GM06990 (cell line): ENCODE measurements around the gene METTL16.
A peak's percentile ranks its signal among the peaks of the same experiment; 100 is the strongest.

Source experiments
- DNase-seq: peaks from one replicate; pipeline ENCODE4 v3.0.0-alpha.2; 2011; ENCODE audit not compliant: insufficient read length; ENCODE audit errors: extremely low read depth
- H3K27me3 ChIP-seq: replicated peaks from 2 replicates; pipeline ENCODE4 v1.6.0; 2011; ENCODE audit warnings: low read length; ENCODE audit not compliant: control insufficient read depth, insufficient read depth
- H3K36me3 ChIP-seq: 2 replicates; pipeline ENCODE4 v1.5.1; 2011; ENCODE audit warnings: low read length; ENCODE audit not compliant: control insufficient read depth, insufficient read depth
- H3K4me3 ChIP-seq: replicated peaks from 2 replicates; pipeline ENCODE4 v1.5.1; 2011; ENCODE audit warnings: low read depth, mild to moderate bottlenecking, control low read depth, low read length
- TF ChIP-seq, protein P1 (sequence below): IDR thresholded peaks from 2 replicates; pipeline ENCODE4 v1.5.1; 2011; ENCODE audit warnings: low read length, control low read depth, mild to moderate bottlenecking, inconsistent platforms; ENCODE audit not compliant: insufficient read depth, poor library complexity, severe bottlenecking

The METTL16 gene

DNA sequence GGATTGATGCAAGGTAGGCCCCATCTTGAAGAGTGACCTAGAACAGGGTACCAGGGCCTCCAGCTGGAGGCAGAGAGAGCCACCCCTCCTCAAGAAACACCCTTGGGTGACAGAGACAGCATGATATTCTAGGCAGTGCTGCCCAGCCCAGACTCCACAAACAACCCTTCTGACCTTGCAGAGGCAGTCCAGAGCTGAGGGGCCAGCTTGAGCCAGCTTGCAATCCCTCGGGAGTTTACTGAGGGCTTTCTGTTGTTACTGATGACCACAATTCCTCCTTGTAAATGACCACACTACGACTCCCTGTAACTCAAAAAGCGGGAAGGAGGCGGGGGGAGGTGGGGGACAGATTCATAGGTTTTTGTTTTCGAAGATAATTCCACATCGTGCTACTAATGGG, 92.2 kb downstream of the METTL16 start:
- H3K4me3 ChIP-seq, result no peak overlapping the region
- no peak for DNase-seq
- H3K27me3 ChIP-seq, result no peaks in the 10 kb centered on the region
- TF ChIP-seq, protein P1, sequence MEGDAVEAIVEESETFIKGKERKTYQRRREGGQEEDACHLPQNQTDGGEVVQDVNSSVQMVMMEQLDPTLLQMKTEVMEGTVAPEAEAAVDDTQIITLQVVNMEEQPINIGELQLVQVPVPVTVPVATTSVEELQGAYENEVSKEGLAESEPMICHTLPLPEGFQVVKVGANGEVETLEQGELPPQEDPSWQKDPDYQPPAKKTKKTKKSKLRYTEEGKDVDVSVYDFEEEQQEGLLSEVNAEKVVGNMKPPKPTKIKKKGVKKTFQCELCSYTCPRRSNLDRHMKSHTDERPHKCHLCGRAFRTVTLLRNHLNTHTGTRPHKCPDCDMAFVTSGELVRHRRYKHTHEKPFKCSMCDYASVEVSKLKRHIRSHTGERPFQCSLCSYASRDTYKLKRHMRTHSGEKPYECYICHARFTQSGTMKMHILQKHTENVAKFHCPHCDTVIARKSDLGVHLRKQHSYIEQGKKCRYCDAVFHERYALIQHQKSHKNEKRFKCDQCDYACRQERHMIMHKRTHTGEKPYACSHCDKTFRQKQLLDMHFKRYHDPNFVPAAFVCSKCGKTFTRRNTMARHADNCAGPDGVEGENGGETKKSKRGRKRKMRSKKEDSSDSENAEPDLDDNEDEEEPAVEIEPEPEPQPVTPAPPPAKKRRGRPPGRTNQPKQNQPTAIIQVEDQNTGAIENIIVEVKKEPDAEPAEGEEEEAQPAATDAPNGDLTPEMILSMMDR, result no peak
- H3K36me3 ChIP-seq, result peaks cover 9% of the 10 kb centered on the region

DNA sequence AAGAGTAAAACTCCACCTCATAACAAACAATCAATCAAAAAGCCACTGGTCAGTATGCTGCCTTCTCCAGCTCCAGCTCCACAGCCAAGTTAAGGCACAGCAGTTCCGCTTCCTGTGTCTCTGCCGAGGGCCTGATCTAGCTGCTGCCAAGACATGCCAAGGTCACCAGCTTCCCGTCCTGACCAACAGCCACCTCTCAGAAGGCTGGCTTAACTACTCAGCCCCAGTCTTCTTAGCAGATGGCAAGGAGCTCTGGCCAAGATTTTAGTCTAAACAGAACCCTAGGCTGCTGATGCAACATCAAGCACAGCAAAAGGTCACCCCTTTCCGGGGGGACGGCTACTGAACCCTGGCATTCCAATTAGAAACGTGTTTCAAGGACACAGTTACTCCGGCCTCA, 93.1 kb downstream of the METTL16 start:
- no peak for DNase-seq
- no peak overlapping the region for H3K4me3 ChIP-seq
- peaks cover 11% of the 10 kb centered on the region for H3K36me3 ChIP-seq
- TF ChIP-seq, protein P1, result no peak
- H3K27me3 ChIP-seq, result no peaks in the 10 kb centered on the region

DNA sequence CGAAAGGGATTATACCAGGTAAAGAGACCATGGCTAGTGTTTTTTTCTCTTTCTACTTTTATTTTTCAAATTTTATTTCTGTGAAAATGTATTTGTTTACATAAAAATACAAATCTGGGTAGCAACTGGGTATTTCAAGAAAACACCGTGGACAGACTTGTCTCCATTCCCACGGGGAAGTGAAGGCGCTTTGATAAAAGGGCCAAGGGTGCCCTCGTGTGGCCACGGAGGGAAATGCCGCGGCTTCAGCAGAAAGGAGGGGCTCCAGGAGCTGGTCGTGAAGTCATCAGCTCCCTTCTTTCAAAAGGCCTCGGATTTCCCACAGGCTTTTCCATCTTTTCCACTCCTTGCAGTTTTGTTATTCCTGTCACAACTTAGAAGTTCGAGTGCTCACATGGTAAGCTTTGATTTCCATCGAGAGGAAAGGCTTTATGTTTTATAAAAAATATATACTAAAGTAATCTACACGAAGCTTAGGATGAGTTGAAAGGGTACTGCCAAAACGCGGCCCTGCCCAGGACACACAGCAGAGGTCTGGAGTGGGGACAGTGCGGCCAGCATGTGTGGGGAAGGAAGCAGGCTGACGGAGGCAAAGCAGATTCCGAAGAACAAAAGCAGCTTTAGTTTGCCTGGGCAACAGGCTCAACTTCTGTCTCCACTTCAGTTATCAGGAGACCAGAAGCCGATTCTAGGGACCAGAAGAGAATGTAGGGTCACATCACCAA, 95.5 kb downstream of the METTL16 start:
- H3K4me3 ChIP-seq, result no peak overlapping the region
- TF ChIP-seq, protein P1, result peak; percentile 95
- DNase-seq, result peak; percentile 75
- peaks cover 10% of the 10 kb centered on the region for H3K36me3 ChIP-seq
- H3K27me3 ChIP-seq, result no peaks in the 10 kb centered on the region

DNA sequence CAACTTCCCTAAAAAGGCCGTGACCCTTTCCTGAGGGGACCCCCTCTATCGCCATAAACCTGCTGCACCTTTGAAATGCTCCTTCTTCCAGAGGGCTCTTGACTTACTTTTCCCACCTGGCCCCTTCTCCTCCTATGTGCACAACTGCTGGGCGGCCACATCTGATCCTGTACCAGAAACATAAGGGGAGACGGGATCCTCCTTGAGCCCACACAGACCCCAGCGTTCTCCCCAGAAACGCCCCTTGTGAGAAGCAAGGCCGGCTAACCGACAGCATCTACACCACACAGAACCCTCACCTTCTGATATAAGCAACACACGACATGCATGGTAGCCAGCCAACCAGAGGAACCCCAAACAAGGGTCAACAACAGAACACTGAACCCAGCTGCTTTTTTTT, 96.6 kb downstream of the METTL16 start:
- no peak for DNase-seq
- Histone ChIP-seq H3K4me3 (no peak overlapping the region), H3K36me3 (peaks cover 10% of the 10 kb centered on the region), H3K27me3 (no peaks in the 10 kb centered on the region)
- TF ChIP-seq, protein P1, result no peak

DNA sequence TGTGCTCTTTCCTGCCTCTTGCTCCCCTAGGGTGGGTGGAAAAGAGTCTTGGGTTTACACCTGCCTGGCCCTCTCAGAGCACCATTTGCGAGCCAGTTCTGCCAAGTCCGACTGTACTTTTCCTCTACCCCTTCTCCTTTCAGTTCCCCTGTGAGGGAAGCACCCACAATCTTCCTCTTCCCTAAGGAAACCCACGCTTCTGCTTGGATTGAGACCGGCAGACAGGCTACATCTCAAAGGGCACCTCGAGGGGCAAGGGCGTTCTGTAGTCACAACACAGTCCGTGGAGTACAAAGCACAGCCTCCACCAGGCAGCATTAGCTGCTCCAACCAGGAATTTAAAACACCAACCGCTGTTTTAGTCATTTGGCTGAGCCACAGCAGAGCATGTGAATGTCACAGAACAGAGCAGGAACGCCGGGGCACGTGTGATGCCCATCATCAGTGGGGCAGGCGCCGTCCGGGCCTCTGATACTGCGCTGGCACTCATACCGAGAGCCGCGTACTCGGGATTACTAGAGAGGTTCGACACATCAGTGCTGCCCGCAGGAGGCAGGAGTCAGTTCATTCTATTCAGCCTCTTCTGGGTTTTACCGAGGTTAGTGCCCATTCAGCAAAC, 97.1 kb downstream of the METTL16 start:
- TF ChIP-seq, protein P1, result no peak
- H3K27me3 ChIP-seq, result no peaks in the 10 kb centered on the region
- H3K36me3 ChIP-seq, result peaks cover 7% of the 10 kb centered on the region
- DNase-seq, result no peak
- H3K4me3 ChIP-seq, result no peak overlapping the region
